Ovary (tissue), 3 donors: Measurements from ENCODE around the gene PARG.

Source experiments
- POLR2A ChIP-seq: fragments of 450-650 bp; IDR thresholded peaks from one replicate; pipeline ENCODE4 v1.6.1; 2017; ENCODE audit warnings: antibody characterized with exemption, mild to moderate bottlenecking, moderate library complexity
- TF ChIP-seq, protein P1 (sequence below), 3 donors: fragments of 450-650 bp in 2 of 3; fragments of 200-600 bp in 1 of 3; IDR thresholded peaks; one replicate each; pipeline versions ENCODE4 v1.5.1 to v1.8.0; 2016 to 2022; ENCODE audit warnings: antibody characterized with exemption in 3 of 3, mild to moderate bottlenecking in 1 of 3
- donor health status: DM: no; HTN: no; CAD: no.

DNA sequence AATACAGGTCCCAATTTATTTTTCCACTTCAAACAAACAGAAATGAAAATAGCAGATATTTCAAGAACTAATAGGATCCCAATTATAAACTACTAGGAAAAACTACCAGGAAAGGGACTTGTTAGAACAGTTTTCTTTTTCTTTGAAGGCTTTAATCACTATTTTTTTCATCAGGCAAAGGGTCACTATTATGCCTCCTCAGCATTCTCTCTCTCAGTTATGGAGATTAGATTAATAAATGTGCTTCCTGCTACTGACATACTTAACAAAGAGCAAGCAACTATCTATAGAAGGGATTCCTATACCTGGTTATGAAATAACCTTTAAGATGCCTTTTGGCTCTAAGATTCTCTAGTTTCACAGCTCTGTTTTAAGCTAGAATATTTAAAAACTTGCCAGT, 108.7 kb downstream of the PARG start:
- TF ChIP-seq, protein P1, sequence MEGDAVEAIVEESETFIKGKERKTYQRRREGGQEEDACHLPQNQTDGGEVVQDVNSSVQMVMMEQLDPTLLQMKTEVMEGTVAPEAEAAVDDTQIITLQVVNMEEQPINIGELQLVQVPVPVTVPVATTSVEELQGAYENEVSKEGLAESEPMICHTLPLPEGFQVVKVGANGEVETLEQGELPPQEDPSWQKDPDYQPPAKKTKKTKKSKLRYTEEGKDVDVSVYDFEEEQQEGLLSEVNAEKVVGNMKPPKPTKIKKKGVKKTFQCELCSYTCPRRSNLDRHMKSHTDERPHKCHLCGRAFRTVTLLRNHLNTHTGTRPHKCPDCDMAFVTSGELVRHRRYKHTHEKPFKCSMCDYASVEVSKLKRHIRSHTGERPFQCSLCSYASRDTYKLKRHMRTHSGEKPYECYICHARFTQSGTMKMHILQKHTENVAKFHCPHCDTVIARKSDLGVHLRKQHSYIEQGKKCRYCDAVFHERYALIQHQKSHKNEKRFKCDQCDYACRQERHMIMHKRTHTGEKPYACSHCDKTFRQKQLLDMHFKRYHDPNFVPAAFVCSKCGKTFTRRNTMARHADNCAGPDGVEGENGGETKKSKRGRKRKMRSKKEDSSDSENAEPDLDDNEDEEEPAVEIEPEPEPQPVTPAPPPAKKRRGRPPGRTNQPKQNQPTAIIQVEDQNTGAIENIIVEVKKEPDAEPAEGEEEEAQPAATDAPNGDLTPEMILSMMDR (IDR thresholded peaks at IDR 0.05) = no peak
- TF ChIP-seq POLR2A = no peak
